ENCODE results near the gene PTPRN2.

Gene PTPRN2

DNA sequence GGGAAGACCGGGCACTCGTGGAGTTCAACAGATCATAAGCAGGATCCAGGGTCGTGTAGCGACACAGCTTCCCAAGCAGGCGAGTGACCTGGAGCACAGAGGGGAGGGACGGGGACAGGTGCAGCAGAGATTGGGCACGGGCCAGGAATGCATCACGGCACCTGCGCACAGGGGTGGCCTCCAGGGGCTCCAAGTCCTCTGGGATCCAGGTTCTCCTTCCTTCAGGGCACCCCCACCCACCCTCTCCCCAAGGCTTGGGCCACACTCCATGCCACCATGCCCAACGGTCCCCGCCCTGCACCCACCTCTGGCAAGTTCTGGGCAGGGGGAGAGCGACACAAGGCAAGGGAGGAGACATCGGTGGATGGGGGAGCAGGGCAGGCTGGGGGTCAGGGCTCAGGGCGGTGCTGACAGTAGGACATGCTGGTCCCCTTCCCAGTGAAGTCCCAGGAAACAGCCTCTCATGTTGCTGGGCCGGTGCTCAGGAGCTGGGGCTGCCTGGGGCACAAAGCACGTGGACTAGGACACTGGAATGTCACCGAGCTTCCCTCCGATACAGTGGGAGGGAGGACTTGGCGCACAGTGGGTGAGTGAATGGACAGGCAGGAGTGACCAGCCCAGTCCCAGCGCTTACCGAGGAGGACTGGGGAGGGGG, 597.3 kb downstream of the PTPRN2 start:
- Histone ChIP-seq H3K27ac (no peak overlapping the region), H3K4me3 (no peak overlapping the region)
- TF ChIP-seq, protein P1, sequence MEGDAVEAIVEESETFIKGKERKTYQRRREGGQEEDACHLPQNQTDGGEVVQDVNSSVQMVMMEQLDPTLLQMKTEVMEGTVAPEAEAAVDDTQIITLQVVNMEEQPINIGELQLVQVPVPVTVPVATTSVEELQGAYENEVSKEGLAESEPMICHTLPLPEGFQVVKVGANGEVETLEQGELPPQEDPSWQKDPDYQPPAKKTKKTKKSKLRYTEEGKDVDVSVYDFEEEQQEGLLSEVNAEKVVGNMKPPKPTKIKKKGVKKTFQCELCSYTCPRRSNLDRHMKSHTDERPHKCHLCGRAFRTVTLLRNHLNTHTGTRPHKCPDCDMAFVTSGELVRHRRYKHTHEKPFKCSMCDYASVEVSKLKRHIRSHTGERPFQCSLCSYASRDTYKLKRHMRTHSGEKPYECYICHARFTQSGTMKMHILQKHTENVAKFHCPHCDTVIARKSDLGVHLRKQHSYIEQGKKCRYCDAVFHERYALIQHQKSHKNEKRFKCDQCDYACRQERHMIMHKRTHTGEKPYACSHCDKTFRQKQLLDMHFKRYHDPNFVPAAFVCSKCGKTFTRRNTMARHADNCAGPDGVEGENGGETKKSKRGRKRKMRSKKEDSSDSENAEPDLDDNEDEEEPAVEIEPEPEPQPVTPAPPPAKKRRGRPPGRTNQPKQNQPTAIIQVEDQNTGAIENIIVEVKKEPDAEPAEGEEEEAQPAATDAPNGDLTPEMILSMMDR (IDR thresholded peaks at IDR 0.05), result no peak
- DNase-seq (ENCODE audit: low spot score), result no peak

DNA sequence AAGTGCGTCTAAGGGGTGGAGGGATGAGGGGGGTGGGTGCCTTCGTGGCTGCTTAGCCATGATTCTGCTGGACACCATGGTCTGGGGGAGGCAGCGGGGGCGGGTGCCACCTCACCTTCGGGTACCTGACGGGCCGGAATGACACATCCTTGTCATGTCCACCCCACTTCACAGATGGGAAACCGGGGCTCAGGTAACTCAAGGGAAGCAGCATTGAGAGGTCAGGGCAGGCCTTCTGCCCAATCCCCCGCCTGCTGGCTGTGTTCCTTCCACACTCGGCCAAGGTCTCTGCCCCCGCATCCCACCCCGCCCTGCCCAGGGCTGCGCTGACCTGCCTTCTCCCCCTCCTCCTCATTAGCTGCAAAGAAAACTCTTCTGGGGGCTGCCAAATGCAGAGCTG, 598.0 kb downstream of the PTPRN2 start:
- H3K27ac ChIP-seq, result no peak overlapping the region
- H3K4me3 ChIP-seq, result no peak overlapping the region
- TF ChIP-seq, protein P1 (IDR thresholded peaks at IDR 0.05), result no peak
- no peak for DNase-seq (ENCODE audit: low spot score)

DNA sequence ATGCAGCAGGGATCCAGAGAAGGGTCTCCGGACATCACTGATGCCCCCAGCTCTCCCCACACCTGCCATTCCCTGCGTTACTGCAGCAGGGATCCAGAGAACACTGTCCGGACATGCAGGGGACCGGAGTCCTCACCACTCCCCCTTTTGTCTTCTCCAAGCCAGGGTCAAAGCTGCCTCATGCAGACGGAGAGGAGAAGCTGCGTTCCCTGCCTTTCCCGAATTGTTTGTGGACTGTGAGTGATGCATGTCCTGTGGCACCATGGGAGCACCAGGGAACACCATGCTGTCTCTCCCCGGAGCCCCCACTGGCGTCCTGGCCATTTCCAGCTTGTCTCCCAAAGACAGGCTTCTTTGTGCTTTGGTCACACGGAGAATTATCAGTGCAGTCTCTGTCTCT, 599.7 kb downstream of the PTPRN2 start:
- DNase-seq (ENCODE audit: low spot score), result no peak
- TF ChIP-seq, protein P1 (IDR thresholded peaks at IDR 0.05), result no peak
- Histone ChIP-seq H3K27ac (no peak overlapping the region), H3K4me3 (no peak overlapping the region)

DNA sequence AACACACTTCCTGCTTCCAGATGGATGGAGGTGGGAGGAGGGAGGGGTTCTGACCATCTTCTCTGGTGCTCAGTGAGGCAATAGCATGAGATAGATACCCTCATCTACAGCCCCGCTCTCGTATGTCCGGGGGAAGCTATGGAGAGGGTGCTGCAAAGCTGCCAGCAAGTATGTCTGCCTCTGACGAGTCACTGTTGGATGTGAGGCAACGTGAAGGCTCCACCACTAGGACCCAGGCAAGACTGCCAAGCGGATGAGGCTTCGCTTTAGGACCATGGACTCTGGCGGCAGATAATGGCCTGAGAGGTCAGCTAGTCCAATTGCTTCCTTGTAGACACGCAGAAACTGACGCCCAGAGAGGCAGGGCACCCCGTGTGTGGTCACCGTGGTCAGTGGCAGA, 601.6 kb downstream of the PTPRN2 start:
- H3K27ac ChIP-seq, result no peak overlapping the region
- H3K4me3 ChIP-seq, result no peak overlapping the region
- TF ChIP-seq, protein P1 (IDR thresholded peaks at IDR 0.05), result no peak
- DNase-seq (ENCODE audit: low spot score), result no peak

DNA sequence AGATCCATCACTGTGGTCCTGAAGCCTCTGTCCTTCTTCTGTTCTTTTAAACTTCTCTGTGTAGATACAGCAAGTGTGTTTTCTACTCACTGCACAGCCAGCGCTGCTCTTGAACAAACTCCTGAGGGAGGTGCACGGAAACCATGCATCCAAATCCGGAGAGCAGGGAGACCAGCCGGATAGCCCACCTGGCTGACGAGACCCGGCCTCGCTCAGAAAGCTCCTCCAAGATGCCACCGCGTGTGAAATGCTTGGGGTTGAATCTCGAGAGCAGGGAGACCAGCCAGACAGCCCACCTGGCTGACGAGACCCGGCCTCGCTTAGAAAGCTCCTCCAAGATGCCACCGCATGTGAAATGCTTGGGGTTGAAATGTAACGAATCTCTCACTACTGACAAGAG, 602.0 kb downstream of the PTPRN2 start:
- DNase-seq (ENCODE audit: low spot score), result no peak
- no peak overlapping the region for H3K27ac ChIP-seq
- H3K4me3 ChIP-seq, result no peak overlapping the region
- TF ChIP-seq, protein P1 (IDR thresholded peaks at IDR 0.05), result no peak

DNA sequence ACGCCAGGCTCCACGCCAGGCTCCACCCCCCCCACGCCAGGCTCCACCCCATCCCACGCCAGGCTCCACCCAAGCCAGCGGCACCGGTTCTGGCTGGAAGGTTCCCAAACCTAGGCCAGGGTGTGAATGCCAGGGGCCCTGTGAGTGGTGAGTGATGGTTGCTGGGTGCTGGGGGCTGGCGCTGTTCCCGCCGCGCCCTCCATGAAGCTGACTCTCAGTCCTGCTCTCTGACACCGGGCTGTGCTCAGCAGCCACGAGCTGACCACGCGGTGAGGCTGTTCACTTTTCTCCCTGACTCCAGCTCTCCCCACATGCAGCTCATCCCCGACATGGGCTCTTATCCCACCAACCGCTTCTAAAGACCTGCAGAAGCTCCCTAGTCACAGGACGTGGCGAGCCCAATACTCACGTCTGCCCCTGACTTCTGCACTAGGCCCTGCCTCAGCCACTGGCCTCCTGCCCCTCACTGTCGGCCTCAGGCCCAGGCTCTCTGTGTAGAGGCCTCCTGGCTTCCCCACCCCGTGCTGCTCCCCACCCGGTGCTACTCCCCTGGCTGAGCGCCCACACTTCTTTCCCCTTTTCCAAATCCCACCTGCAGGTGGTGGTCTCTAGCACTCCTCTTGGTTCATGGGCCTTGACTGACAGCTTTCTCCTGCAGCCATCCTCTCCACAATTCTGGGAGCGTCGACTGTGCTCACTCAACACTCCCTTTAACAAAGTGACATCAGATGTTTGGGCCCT, 603.0 kb downstream of the PTPRN2 start:
- TF ChIP-seq, protein P1 (IDR thresholded peaks at IDR 0.05), result no peak
- Histone ChIP-seq H3K27ac (no peak overlapping the region), H3K4me3 (no peak overlapping the region)
- DNase-seq (ENCODE audit: low spot score), result no peak
